Psoas muscle (tissue), 8 donors: Measurements from ENCODE around the gene TBC1D14. TPM values are rescaled to one million over a fixed set of nuclear protein-coding genes. Genes with fewer than 3 reads are reported as not detected.

Source experiments
- ATAC-seq, 4 donors: fragments of 200-7000 bp; cut with Tn5 transposase; one replicate each; pipeline ENCODE4 v1.9.1; 2020; ENCODE audit warnings: moderate library complexity in 3 of 4, mild to moderate bottlenecking in 2 of 4
- DNase-seq, 2 donors: peaks; one replicate each; pipeline ENCODE4 v3.0.0-alpha.2; 2020
- H3K27ac ChIP-seq: fragments of 200-600 bp; one replicate; pipeline ENCODE4 v1.8.0; 2022
- H3K27me3 ChIP-seq, 3 donors: fragments of 200-600 bp in 1 of 3; one replicate each; pipeline versions ENCODE4 v1.6.1 to v1.8.0; 2013 to 2022; ENCODE audit warnings: low read length in 2 of 3, mild to moderate bottlenecking in 2 of 3, moderate library complexity in 1 of 3; ENCODE audit not compliant: insufficient read depth in 3 of 3
- H3K36me3 ChIP-seq, 2 donors: fragments of 200-600 bp in 1 of 2; one replicate each; pipeline versions ENCODE4 v1.6.1 to v1.8.0; 2013 to 2022; ENCODE audit warnings: low read depth in 1 of 2, mild to moderate bottlenecking in 1 of 2, moderate library complexity in 1 of 2; ENCODE audit not compliant: insufficient read depth in 1 of 2
- H3K4me1 ChIP-seq: fragments of 200-600 bp; one replicate; pipeline ENCODE4 v1.8.0; 2022
- H3K4me3 ChIP-seq: fragments of 200-600 bp; one replicate; pipeline ENCODE4 v1.8.0; 2022; ENCODE audit warnings: mild to moderate bottlenecking
- H3K9me3 ChIP-seq: fragments of 200-600 bp; one replicate; pipeline ENCODE4 v1.8.0; 2022
- CTCF ChIP-seq: fragments of 200-600 bp; IDR thresholded peaks from one replicate; pipeline ENCODE4 v1.8.0; 2022; ENCODE audit warnings: antibody characterized with exemption
- WGBS, 3 donors: extraction: QIAGEN DNeasy Blood & Tissue Kit; methylation state at CpG; one replicate each; pipeline versions ENCODE4 v1.1.6 to v1.1.7; 2013; 5-methylcytosine and 5-hydroxymethylcytosine counted together
- intact Hi-C, 2 donors: fragments of 100-400 bp; cut with DNase I; formaldehyde crosslinking; loops; one replicate each; pipeline versions ENCODE4 v1.11.0 to v1.14.2; 2022
- polyA plus RNA-seq, 3 donors: library from polyadenylated mRNA; stranded (reverse); fragments of 200-250 nt; gene quantifications; one replicate each; pipeline ENCODE4 v1.2.3, GENCODE V29; 2013
- total RNA-seq, 4 donors: library from RNA; stranded (reverse); fragmentation: NEBNext Ultra II Directional in 2 of 4; extraction: Animal tissue kit (Norgen Biotek cat#: 25700) in 2 of 4; gene quantifications; one replicate each; pipeline versions ENCODE4 v1.2.1 to v1.2.4, GENCODE V29; 2021 to 2023
- donor health status: healthy with polysubstance abuse.
- donor health status: DM: no; HTN: no; CAD: no; lungs with moderate emphysema.
- donor health status: Bipolar disorder and iron deficiency.
- donor health status: healthy.
- donor health status: DM: yes; HTN: yes; CAD: no.
- donor health status: DM: no; HTN: no; CAD: no.
- donor health status: DM: no; HTN: no; CAD: no.
- donor health status: DM: yes; HTN: yes; CAD: no.

Gene TBC1D14
- total and polyA plus RNA-seq, 7 donors, result 14.7 to 45.5 (median 33.1) TPM

- ATAC-seq (peak; percentile 26 to 50 (median 34)), DNase-seq (no peak)
- no peaks in the 10 kb centered on the region for H3K27me3 ChIP-seq
- TF ChIP-seq CTCF, result no peak
- peak overlapping the region; percentile 67 for H3K27ac ChIP-seq
- peaks cover 42% of the 10 kb centered on the region for H3K4me1 ChIP-seq
- H3K4me3 ChIP-seq, result no peak overlapping the region
- 21 to 41% (median 23%) methylated on average over 7 of the region's 7 CpGs for WGBS, 3 donors
- no peaks in the 10 kb centered on the region for H3K9me3 ChIP-seq
- intact Hi-C loops, result loop anchor here in 1 of 2 donors (5.0 kb wide), 1 partner anchor 69 kb away; no protein-coding TSS in a partner anchor
- peaks cover 0 to 2% of the 10 kb centered on the region in 2 donors for H3K36me3 ChIP-seq
These were observed 8.7 kb downstream of the TBC1D14 start for GRCh38 chr4:6918338-6918737.

GRCh38 chr4:6920171-6920570, 10.5 kb downstream of the TBC1D14 start:
- DNase-seq (no peak), ATAC-seq (no peak)
- peaks cover 41% of the 10 kb centered on the region for H3K4me1 ChIP-seq
- intact Hi-C loops, result no loop called here
- peaks cover 0 to 9% of the 10 kb centered on the region in 2 donors for H3K36me3 ChIP-seq
- 62 to 64% (median 64%) methylated on average over 3 of the region's 3 CpGs for WGBS, 3 donors
- no peaks in the 10 kb centered on the region for H3K27me3 ChIP-seq
- no peaks in the 10 kb centered on the region for H3K9me3 ChIP-seq
- no peak overlapping the region for H3K4me3 ChIP-seq
- TF ChIP-seq CTCF, result no peak
- no peak overlapping the region for H3K27ac ChIP-seq

- WGBS, 3 donors, result 97 to 98% (median 98%) methylated on average over 32 of the region's 32 CpGs
- ATAC-seq (peak in 2 of 4 donors; percentile 3 to 9), DNase-seq (no peak)
- peaks cover 32% of the 10 kb centered on the region for H3K4me1 ChIP-seq
- H3K9me3 ChIP-seq, result no peaks in the 10 kb centered on the region
- intact Hi-C loops, result no loop called here
- no peaks in the 10 kb centered on the region for H3K27me3 ChIP-seq
- H3K27ac ChIP-seq, result peak overlapping the region; percentile 68
- peaks cover 0 to 9% of the 10 kb centered on the region in 2 donors for H3K36me3 ChIP-seq
- TF ChIP-seq CTCF, result no peak
- no peak overlapping the region for H3K4me3 ChIP-seq
These were observed 13.9 kb downstream of the TBC1D14 start for GRCh38 chr4:6923507-6923906.

- ATAC-seq (peak; percentile 88 to 92 (median 90)), DNase-seq (peak; percentile 66 to 83)
- TF ChIP-seq CTCF, result no peak
- WGBS, 3 donors, result 42 to 59% (median 44%) methylated on average over 12 of the region's 12 CpGs
- no peaks in the 10 kb centered on the region for H3K9me3 ChIP-seq
- H3K36me3 ChIP-seq, result peaks cover 0 to 9% of the 10 kb centered on the region in 2 donors
- H3K4me3 ChIP-seq, result no peak overlapping the region
- H3K27me3 ChIP-seq, result no peaks in the 10 kb centered on the region
- H3K27ac ChIP-seq, result peak overlapping the region; percentile 68
- intact Hi-C loops, result loop anchor here in 1 of 2 donors (2.0 kb wide), 1 partner anchor 40 kb away; no protein-coding TSS in a partner anchor
- peaks cover 32% of the 10 kb centered on the region for H3K4me1 ChIP-seq
These were observed 14.7 kb downstream of the TBC1D14 start for GRCh38 chr4:6924361-6924779.

- no peak overlapping the region for H3K4me3 ChIP-seq
- peaks cover 42% of the 10 kb centered on the region for H3K4me1 ChIP-seq
- no peak for TF ChIP-seq CTCF
- H3K27me3 ChIP-seq, result no peaks in the 10 kb centered on the region
- WGBS, 3 donors, result 78 to 93% (median 86%) methylated on average over 14 of the region's 14 CpGs
- peaks cover 0 to 9% of the 10 kb centered on the region in 2 donors for H3K36me3 ChIP-seq
- DNase-seq (peak in 1 of 2 donors; percentile 48), ATAC-seq (peak; percentile 17 to 71 (median 41))
- H3K9me3 ChIP-seq, result no peaks in the 10 kb centered on the region
- peak overlapping the region; percentile 68 for H3K27ac ChIP-seq
- intact Hi-C loops, result loop anchor here in 1 of 2 donors (2.0 kb wide), 1 partner anchor 39 kb away; no protein-coding TSS in a partner anchor
These were observed 15.8 kb downstream of the TBC1D14 start for GRCh38 chr4:6925357-6925836.
